ENCODE data around the gene ANLN.
"Not testable (repeated sequence)": the region's sequence is repeated elsewhere in the genome, so short reads cannot be mapped to it uniquely, and the experiment has no call there.

Gene ANLN

GRCh38 chr7:36487756-36488336 lies 98.2 kb downstream of the ANLN start:
- TF ChIP-seq MAX (IDR thresholded peaks at IDR 0.05; ENCODE audit: low read depth, low read length) (no peak), CTCF (IDR thresholded peaks at IDR 0.05; ENCODE audit: low read depth, low read length) (peak; percentile 79)
- H3K4me3 ChIP-seq (ENCODE audit: low read depth, low read length), result no peak overlapping the region
- peak; percentile 82 for DNase-seq (ENCODE audit: low read depth)

- H3K4me3 ChIP-seq (ENCODE audit: low read depth, low read length); DNase-seq (ENCODE audit: low read depth): not testable (repeated sequence)
Measured at GRCh38 chr7:36488672-36489071, 99.0 kb downstream of the ANLN start.

DNA sequence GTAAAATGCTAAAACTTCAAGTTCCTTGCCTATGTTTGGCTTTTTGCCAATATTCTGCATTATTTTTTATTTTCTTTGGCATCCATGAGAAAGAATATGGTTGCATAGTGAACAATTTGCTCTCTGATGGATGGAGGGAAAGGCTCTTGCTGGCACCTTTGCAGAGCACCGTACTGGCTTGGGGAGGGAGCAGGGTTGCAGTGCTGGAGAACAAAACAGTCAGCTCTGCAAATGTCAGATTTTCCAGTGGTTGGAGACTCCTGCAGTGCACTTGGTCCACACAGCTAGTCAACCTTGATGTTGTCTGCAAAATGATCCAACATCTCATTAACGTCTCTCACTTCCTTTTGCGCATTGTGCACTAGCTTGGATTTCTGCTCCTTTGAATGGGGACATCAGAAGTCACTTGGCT lies 100.8 kb downstream of the ANLN start:
- TF ChIP-seq MAX (IDR thresholded peaks at IDR 0.05; ENCODE audit: low read depth, low read length), result no peak
- TF ChIP-seq CTCF (IDR thresholded peaks at IDR 0.05; ENCODE audit: low read depth, low read length), result no peak
- TF ChIP-seq POLR2A (IDR thresholded peaks at IDR 0.05; ENCODE audit: extremely low read depth, insufficient read length), result no peak
- TF ChIP-seq MYC (IDR thresholded peaks at IDR 0.05; ENCODE audit: low read depth, low read length), result no peak
- no peak for DNase-seq (ENCODE audit: low read depth)
- H3K4me3 ChIP-seq (ENCODE audit: low read depth, low read length), result no peak overlapping the region

- H3K4me3 ChIP-seq (ENCODE audit: low read depth, low read length), result no peak overlapping the region
- no peak for DNase-seq (ENCODE audit: low read depth)
- TF ChIP-seq MAX (IDR thresholded peaks at IDR 0.05; ENCODE audit: low read depth, low read length) (no peak), CTCF (IDR thresholded peaks at IDR 0.05; ENCODE audit: low read depth, low read length) (no peak), POLR2A (IDR thresholded peaks at IDR 0.05; ENCODE audit: extremely low read depth, insufficient read length) (no peak)
Measured at GRCh38 chr7:36491317-36491716, 101.7 kb downstream of the ANLN start.

DNA sequence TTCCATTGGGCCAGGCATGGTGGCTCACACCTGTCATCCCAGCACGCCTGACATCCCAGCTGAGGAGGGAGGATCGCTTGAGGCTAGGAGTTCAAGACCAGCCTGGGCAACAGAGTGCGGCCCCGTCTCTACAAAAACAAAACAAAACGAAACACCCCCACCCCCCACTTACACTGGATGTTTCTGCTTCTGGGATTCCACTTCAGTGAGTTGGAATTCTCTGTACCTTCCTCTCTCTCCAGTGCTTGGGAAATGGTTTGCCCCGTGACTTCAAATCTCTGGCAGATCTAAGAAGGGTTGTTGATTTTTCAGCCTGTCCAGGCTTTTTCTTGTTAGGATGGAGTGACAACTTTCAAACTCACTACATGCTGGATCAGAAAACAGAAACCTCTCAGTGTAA lies 106.9 kb downstream of the ANLN start:
- no peak for TF ChIP-seq CTCF (IDR thresholded peaks at IDR 0.05; ENCODE audit: low read depth, low read length)
- no peak for TF ChIP-seq MAX (IDR thresholded peaks at IDR 0.05; ENCODE audit: low read depth, low read length)
- TF ChIP-seq MYC (IDR thresholded peaks at IDR 0.05; ENCODE audit: low read depth, low read length), result no peak
- TF ChIP-seq POLR2A (IDR thresholded peaks at IDR 0.05; ENCODE audit: extremely low read depth, insufficient read length), result no peak
- no peak overlapping the region for H3K4me3 ChIP-seq (ENCODE audit: low read depth, low read length)
- DNase-seq (ENCODE audit: low read depth), result no peak

DNA sequence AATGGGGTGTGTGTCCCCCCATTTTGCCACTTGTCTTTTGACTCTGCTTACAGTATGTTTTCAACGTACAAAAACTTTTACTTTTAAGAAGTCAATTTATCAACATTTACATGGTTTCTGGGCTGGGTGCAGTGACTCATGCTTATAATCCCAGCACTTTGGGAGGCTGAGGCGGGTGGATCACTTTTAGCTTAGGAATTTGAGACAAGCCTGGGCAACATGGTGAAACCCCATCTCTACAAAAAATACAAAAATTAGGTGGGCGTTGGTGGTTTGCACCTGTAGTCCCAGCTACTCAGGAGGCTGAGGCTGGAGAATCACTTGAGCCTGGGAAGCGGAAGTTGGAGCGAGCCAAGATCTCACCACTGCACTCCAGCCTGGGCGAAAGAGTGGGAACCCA lies 107.5 kb downstream of the ANLN start:
- not testable (repeated sequence) for H3K4me3 ChIP-seq (ENCODE audit: low read depth, low read length); DNase-seq (ENCODE audit: low read depth)

GRCh38 chr7:36497775-36498174 lies 108.1 kb downstream of the ANLN start:
- no peak overlapping the region for H3K4me3 ChIP-seq (ENCODE audit: low read depth, low read length)
- DNase-seq (ENCODE audit: low read depth), result no peak
- no peak for TF ChIP-seq CTCF (IDR thresholded peaks at IDR 0.05; ENCODE audit: low read depth, low read length)
- no peak for TF ChIP-seq MAX (IDR thresholded peaks at IDR 0.05; ENCODE audit: low read depth, low read length)
- no peak for TF ChIP-seq MYC (IDR thresholded peaks at IDR 0.05; ENCODE audit: low read depth, low read length)
- no peak for TF ChIP-seq POLR2A (IDR thresholded peaks at IDR 0.05; ENCODE audit: extremely low read depth, insufficient read length)

Data from NB4 (cell line).